ENCODE measurements around the gene PWWP2B. TPM values are rescaled to one million over a fixed set of nuclear protein-coding genes. Genes with fewer than 3 reads are reported as not detected.

The PWWP2B gene
- total and polyA plus RNA-seq, 2 experiments from 2014 or later: 2.3 to 12.8 TPM

- TF ChIP-seq NANOG (IDR thresholded peaks at IDR 0.05; ENCODE audit: borderline replicate concordance) (no peak), CTCF (conservative IDR thresholded peaks at IDR 0.05; ENCODE audit: low read depth in 2 of 2) (no peak), JUNB (IDR thresholded peaks at IDR 0.05; ENCODE audit: unreplicated experiment) (no peak), REST (IDR thresholded peaks at IDR 0.05; ENCODE audit: unreplicated experiment) (no peak), POLR2AphosphoS5 (IDR thresholded peaks at IDR 0.05; ENCODE audit: low read depth) (no peak), ZNF114 (CRISPR knock-in tag; IDR thresholded peaks at IDR 0.05) (no peak)
Measured at GRCh38 chr10:132392184-132392800, 4.7 kb upstream of the PWWP2B start (continued).

- H3K4me3 Mint-ChIP-seq: no peak overlapping the region
- H3K27me3 Mint-ChIP-seq (ENCODE audit: insufficient read depth, low read depth, poor library complexity): peaks cover 6% of the 10 kb centered on the region
- Histone ChIP-seq H4K20me1 (replicated peaks; ENCODE audit: insufficient read depth) (no peaks in the 10 kb centered on the region), H3K36me3 (ENCODE audit: insufficient read depth) (no peaks in the 10 kb centered on the region), H3K4me3 (no peak overlapping the region), H3K4me1 (ENCODE audit: insufficient read depth) (peaks cover 14% of the 10 kb centered on the region; the same call in 1 of the 2 replicates), H3K27me3 (ENCODE audit: insufficient read depth) (peaks cover 5% of the 10 kb centered on the region; the same call in 1 of the 2 replicates), H3K9me2 (ENCODE audit: insufficient read depth) (peaks cover 14% of the 10 kb centered on the region), H3F3A (replicated peaks; ENCODE audit: low read depth) (no peaks in the 10 kb centered on the region), H3K79me2 (replicated peaks; ENCODE audit: insufficient read depth) (no peaks in the 10 kb centered on the region), H3K27ac (ENCODE audit: low read depth) (no peak overlapping the region), H2AFZ (no peak overlapping the region), H3K4me2 (no peak overlapping the region)
- DNase-seq (ENCODE audit: low spot score): no peak
- peaks cover 5% of the 10 kb centered on the region; the same call in 1 of the 3 replicates for H3K9me3 Mint-ChIP-seq
- no peak for TF ChIP-seq REST (IDR thresholded peaks at IDR 0.05; ENCODE audit: unreplicated experiment)
- no peak for TF ChIP-seq POLR2AphosphoS5 (IDR thresholded peaks at IDR 0.05; ENCODE audit: low read depth)
- TF ChIP-seq STAT1 (IDR thresholded peaks at IDR 0.05; ENCODE audit: unreplicated experiment): no peak
- no peak for TF ChIP-seq ZNF331 (CRISPR knock-in tag; IDR thresholded peaks at IDR 0.05; ENCODE audit: low read depth)
- TF ChIP-seq CREB1 (CRISPR knock-in tag; IDR thresholded peaks at IDR 0.05; ENCODE audit: low read depth): no peak
- H3K4me1 Mint-ChIP-seq: peaks cover 7% of the 10 kb centered on the region
- no peak for ATAC-seq
- H3K36me3 Mint-ChIP-seq (ENCODE audit: low read depth): peaks cover 3% of the 10 kb centered on the region; the same call in 1 of the 3 replicates
- H3K27ac Mint-ChIP-seq: no peak overlapping the region
Measured at GRCh38 chr10:132392811-132393694, 3.9 kb upstream of the PWWP2B start.
